Measurements from ENCODE around the gene TMEM176A.

DNA sequence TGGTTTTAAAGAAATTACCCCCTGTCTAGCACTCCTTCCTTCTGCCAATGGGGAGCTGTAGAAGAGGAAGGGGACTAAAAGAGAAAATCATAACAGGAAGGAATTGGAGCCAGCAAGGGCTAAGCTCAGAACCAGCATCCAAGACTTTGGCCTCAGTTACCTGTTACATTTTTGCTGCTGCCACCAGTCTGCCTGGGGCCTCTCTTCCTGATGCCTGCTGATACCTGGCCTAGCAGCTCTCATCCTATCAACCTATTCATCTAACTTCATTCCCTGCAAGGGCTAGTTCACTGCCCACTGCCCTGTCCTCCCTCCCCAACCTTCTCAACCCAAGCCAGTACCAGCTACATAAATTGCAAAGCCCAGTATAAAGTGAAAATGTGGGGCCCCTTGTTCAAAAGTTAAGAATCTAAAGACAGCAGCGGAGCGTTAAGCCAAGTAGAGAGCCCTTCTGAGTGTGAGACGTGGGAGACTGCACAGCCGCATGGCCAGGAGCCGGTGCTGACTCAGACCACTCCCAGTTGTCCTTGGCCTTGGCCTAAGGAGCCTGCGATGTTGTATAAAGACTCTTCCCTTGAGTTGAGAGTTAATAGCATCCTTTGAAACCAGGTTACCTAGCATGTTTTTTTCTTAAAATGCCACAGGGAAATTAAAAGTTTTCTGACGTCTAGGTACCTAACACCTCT, 38.5 kb downstream of the TMEM176A start:
- TF ChIP-seq EZH2phosphoT487 (IDR thresholded peaks at IDR 0.05; ENCODE audit: insufficient read depth, low read depth) (no peak), EZH2 (IDR thresholded peaks at IDR 0.05; ENCODE audit: insufficient read depth, poor library complexity, severe bottlenecking) (no peak)
